ENCODE data around the gene STXBP2.
A peak's percentile ranks its signal among the peaks of the same experiment; 100 is the strongest.
"Not testable (repeated sequence)": the region's sequence is repeated elsewhere in the genome, so short reads cannot be mapped to it uniquely, and the experiment has no call there.

STXBP2 gene

GRCh38 chr19:7635670-7636069 is 1.2 kb upstream of the STXBP2 start:
- DNase-seq: no peak

DNA sequence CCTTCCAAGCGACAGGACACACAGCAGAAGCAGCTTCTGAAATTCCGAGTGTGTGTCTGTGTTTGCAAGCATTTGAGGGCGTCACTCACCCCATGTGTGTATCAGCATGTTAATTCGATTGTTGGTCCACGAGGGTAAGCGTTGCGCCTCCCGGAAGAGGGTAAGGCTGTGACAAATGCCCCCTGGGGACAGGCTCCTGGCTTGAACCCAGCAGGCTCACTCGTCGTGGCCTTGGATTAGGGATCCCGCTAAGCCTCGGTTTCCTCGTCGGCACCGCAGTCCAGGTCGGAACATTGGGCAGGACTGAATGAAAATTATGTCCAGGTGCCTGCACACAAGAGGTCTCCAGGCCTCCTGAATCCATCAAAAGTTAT is 606 bp upstream of the STXBP2 start:
- DNase-seq: no peak

DNA sequence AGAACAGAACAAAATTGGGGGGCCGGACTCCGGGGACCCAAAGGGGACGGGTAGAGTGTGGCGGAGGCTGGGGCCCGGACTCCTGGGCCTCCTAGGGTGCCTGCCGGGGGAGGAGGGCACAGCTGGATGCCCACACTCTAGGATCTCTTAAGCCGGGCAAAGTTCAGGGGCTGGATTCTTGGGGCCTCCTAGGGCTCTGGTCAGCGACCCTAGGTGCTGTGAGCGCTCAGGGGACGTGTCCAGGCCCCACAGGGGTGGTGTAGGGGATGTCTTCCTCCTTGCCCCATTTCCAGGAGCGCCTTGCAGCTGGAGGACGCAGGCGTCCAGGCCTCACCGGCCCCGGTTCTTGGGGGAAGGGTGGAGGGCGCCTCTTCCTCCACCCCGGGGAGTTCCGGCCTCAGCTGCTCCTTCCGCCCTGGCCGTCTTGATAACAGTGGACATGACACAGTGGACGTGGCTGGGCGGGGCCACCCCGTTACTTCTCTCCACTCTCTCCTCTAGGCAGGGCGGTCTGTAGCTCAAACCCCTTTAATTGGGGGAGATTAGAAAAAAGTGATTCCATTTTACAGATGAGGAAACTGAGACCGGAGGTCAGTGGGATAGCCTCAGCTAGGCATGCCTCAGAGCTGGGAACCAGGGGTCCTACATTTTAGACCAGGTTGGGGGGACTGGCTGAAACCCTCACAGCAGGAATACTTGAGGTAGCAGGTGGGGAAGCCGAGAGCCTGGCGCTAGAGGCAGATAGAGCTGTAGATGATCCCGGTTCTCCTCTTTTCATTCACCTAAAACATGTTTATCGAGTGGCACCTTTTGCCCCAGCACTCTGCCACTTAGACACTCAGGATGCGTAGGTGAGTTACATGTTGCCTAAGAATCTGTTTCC is 705 bp downstream of the STXBP2 start:
- DNase-seq: no peak

DNA sequence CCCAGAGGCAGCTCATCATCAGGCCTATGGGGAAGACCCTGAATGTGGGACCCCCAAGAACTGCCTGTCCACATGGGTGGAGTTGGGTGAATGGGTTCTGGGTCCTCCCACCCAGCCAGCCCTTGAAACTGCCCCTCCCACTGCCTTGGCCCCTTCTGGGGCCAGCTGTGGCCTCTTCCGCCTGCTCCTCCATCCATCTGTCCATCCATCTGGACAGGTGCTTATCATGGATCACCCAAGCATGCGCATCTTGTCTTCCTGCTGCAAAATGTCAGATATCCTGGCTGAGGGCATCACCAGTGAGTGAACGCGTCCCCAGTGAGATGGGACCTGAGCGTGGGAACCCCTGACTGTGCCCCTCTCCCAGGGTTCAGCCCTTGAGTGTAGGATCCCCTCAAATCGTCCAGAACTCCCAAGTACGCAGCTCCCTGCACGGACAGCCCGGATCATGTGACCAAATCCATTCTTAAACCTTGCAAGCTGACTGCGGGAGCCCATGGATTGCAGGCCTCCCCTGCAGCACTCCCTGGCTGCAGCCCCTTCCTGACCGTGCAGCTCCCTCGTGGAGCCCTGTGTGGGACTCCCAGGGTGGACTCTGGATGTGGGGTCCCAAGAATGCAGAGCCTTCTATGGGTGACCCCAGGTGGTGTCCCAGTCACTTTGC is 2.0 kb downstream of the STXBP2 start:
- DNase-seq: no peak

GRCh38 chr19:7639863-7640348 is 3.0 kb downstream of the STXBP2 start:
- no peak for DNase-seq

- no peak for DNase-seq
Measured at GRCh38 chr19:7640803-7641202, 3.9 kb downstream of the STXBP2 start.

DNA sequence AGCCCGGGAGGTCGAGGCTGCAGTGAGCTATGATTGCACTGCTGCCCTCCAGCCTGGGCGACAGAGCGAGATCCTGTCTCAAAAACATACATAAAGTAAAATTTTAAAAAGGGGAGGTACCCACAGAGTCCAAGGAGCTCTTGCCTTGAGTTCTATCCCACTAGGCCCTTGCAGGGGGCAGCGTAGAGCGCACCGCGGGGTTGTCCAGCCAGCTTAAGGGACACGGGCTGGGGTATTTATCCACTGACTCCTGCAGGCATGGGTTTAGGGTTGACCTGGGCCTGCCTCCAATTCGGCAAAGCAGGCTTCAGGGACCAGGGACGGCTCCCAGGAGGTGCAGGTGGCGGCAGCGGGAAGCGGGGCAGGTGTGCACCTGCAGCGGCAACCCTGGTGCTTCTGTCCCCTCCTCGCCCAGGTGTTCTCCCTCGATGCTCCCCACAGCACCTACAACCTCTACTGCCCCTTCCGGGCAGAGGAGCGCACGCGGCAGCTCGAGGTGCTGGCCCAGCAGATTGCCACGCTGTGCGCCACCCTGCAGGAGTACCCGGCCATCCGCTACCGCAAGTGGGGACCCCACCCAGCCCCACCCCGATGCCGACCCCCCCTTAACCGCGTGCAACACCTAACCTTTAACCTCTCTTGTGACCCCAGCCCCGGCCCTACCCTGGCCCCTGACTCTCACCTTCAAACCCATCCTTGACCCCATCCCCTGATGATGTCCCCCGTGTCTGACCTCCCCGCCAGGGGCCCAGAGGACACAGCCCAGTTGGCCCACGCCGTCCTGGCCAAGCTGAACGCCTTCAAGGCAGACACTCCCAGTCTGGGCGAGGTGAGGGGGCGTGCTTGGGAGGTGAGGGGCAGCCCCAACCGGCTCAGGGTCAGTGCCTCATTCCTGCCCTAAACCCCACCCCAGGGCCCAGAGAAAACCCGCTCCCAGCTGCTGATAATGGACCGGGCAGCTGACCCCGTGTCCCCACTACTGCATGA is 4.7 kb downstream of the STXBP2 start:
- no peak for DNase-seq

DNA sequence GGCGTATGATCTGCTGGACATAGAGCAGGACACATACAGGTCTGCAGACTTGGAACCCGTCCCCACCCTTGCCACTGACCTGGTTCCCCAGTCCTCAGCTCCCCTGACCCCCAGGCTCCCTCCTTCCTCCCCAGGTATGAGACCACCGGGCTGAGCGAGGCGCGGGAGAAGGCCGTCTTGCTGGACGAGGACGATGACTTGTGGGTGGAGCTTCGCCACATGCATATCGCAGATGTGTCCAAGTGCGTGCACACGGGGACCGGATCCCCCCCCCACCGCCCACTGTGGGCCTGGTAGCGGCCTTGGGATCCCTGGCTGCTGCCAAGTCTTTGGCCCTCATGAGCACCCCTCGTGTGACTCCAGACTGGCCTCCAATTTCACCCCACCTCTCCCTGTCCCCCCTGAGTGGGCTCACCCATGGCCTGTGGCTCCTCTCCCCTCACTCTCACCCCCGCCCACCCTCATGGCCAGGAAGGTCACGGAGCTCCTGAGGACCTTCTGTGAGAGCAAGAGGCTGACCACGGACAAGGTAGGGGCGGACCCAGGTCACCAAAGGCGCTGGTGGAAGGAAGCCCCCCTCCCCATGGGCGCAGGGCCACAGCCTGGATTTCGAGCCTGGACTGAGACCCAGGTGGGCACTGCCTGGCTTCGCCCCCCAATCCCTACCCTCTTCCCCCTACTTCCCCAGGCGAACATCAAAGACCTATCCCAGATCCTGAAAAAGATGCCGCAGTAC is 5.6 kb downstream of the STXBP2 start:
- no peak for DNase-seq

DNA sequence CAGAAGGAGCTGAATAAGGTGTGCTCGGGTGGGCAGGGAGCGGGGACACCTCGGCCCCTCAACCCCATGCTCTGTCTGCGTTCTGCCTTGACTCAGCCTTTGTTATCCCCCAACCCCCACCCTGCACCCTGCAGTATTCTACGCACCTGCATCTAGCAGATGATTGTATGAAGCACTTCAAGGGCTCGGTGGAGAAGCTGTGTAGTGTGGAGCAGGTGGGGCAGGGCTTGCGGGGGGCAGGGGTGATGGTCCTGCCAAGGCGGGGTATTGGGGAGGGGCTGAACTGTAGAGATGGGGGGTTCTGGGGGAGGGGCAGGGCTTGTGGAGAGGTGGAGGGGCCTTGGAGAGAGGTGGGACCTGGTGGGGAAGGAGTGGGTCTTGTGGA is 6.1 kb downstream of the STXBP2 start:
- no peak for DNase-seq

GRCh38 chr19:7643629-7644549 is 7.0 kb downstream of the STXBP2 start:
- DNase-seq: not testable (repeated sequence)

GRCh38 chr19:7644550-7644877 is 7.6 kb downstream of the STXBP2 start:
- no peak for DNase-seq

DNA sequence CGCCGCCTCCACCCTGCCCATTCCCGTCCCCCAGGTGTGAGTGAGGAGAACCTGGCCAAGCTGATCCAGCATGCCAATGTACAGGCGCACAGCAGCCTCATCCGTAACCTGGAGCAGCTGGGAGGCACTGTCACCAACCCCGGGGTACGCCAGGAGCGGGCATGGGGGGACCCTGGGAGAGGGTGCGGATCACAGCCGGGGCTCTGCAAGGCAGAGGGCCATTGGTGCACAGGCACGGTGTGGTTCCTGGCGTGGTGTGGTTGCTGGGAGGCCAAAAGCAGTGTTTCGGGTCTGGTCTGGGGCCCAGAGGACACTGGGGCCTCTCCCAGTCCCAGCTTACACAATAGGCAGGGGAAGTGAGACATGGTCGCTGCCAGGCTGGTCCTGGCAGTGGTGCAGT is 8.3 kb downstream of the STXBP2 start:
- DNase-seq: no peak

DNA sequence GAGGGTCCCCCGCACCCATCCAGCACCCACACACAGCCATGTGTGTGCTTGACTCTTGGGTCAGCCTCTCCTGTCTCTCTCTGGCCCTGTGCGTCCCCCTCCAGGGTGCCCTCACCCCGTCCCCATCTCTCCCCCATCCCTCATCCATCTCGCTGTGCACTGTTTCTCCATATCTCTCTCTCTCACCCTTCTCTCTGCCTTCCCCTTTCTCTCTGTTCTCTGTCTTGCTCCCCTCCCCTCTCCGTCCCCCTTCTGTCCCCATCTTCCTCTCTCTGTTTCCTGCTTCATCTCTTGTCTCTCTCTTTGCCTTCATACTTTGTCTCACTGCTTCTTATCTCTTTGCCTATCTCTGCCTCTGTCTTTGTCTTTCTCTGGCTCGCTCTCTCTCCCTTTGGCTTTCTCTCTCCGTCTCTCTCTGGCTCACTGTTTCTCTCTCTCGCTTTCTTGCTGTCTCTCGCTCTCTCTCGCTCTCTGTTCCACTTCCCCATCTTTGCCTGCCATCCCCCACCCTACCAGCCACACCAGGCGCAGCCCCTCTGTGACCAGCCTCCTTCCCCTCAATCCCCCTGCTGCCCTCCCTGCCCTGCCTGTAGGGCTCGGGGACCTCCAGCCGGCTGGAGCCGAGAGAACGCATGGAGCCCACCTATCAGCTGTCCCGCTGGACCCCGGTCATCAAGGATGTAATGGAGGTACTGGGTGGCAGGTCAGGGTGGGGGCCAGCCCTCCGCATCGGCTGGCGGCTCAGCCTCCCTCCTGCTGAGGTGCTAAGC is 8.9 kb downstream of the STXBP2 start:
- DNase-seq: no peak

DNA sequence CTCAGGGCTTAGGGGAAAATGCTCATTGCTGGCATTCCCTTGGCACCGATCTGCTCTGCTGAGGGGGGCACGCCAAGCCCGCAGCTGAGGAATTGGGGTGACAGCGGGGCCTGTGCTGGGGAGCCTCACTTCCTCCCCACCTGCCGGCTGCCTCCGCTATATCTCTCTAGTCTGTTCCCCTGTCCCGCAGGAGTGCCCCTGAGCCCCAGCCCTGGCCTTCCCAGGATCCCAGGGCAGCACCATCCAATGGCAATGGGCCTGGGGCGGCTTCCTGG is 9.5 kb downstream of the STXBP2 start:
- no peak for DNase-seq

GRCh38 chr19:7647156-7647555 is 10.2 kb downstream of the STXBP2 start:
- DNase-seq: no peak

- DNase-seq: no peak
Measured at GRCh38 chr19:7648265-7649014, 11.5 kb downstream of the STXBP2 start.

- DNase-seq: no peak
Measured at GRCh38 chr19:7650148-7650547, 13.2 kb downstream of the STXBP2 start.

DNA sequence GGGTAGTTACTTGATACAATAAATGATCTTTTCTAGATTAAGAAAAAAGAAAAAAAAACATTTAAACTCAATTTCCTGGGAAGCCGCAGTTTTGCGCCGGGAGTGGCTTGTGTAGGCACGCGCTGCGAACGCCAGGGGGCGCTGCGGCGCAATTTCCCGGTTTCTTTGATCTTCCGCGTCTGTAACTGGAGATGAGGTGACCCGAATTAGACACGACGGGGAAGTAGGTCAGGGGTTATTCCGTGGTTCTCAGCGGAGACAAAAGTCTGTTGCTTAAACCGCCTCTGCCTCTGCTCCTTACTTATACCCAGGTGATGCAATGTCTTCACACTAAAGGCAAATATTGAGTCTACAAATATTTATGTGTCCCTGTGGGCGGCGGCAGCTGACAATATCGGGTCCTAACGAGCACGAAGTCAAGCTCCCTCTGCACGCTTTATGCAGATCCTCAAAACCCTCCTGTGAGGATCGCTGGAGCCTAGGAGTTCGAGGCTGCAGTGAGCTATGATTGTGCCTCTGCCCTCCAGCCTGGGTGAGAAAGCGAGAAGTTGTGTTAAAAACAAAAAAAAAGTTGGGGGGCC is 15.2 kb downstream of the STXBP2 start:
- peak; percentile 47 to 64 for DNase-seq

DNA sequence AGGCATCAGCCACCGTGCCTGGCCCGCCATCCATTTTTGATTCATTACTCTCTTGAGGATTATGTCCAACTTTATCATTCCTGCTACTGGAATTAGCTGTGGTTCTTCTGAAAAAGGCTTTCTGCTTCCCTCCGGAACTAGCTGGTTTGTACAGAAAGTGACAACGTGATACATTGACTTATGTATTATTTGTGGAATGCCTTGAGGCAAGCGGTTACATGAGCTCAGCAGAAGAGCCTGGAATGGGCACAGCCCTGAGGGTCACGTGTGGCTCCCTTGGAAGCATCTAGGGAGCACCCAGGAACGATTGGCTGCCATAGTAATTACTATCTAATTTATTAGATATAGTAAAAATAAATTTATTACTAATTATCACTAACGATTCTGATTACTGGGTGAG is 17.5 kb downstream of the STXBP2 start:
- DNase-seq: no peak

- no peak for DNase-seq
Measured at GRCh38 chr19:7655581-7655980, 18.7 kb downstream of the STXBP2 start.
